ENCODE measurements around the gene CLBA1. TPM values are rescaled to one million over a fixed set of nuclear protein-coding genes. Genes with fewer than 3 reads are reported as not detected.

CLBA1 gene
- total RNA-seq, 1 donor from 2014 or later: 6.0 TPM

- DNase-seq (ENCODE audit: low spot score): peak; percentile 83
- H3K4me1 Mint-ChIP-seq (ENCODE audit: low read depth): peaks cover 35% of the 10 kb centered on the region
- H3K27ac Mint-ChIP-seq (ENCODE audit: unreplicated experiment): peak overlapping the region; percentile 29
- H3K9me3 Mint-ChIP-seq (ENCODE audit: low read depth): no peaks in the 10 kb centered on the region
- TF ChIP-seq, protein P1, sequence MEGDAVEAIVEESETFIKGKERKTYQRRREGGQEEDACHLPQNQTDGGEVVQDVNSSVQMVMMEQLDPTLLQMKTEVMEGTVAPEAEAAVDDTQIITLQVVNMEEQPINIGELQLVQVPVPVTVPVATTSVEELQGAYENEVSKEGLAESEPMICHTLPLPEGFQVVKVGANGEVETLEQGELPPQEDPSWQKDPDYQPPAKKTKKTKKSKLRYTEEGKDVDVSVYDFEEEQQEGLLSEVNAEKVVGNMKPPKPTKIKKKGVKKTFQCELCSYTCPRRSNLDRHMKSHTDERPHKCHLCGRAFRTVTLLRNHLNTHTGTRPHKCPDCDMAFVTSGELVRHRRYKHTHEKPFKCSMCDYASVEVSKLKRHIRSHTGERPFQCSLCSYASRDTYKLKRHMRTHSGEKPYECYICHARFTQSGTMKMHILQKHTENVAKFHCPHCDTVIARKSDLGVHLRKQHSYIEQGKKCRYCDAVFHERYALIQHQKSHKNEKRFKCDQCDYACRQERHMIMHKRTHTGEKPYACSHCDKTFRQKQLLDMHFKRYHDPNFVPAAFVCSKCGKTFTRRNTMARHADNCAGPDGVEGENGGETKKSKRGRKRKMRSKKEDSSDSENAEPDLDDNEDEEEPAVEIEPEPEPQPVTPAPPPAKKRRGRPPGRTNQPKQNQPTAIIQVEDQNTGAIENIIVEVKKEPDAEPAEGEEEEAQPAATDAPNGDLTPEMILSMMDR (IDR thresholded peaks at IDR 0.05): no peak
- no peaks in the 10 kb centered on the region for H3K36me3 Mint-ChIP-seq (ENCODE audit: low read depth)
- H3K27me3 Mint-ChIP-seq (ENCODE audit: low read depth): no peaks in the 10 kb centered on the region
- no peak overlapping the region for H3K4me3 Mint-ChIP-seq (ENCODE audit: unreplicated experiment)
Measured at GRCh38 chr14:104979758-104980610, 5.6 kb upstream of the CLBA1 start.

GRCh38 chr14:104980611-104981531 is 4.7 kb upstream of the CLBA1 start:
- Mint-ChIP-seq H3K27me3 (ENCODE audit: low read depth) (no peaks in the 10 kb centered on the region), H3K9me3 (ENCODE audit: low read depth) (no peaks in the 10 kb centered on the region), H3K36me3 (ENCODE audit: low read depth) (no peaks in the 10 kb centered on the region), H3K4me3 (ENCODE audit: unreplicated experiment) (no peak overlapping the region), H3K4me1 (ENCODE audit: low read depth) (peaks cover 35% of the 10 kb centered on the region), H3K27ac (ENCODE audit: unreplicated experiment) (no peak overlapping the region)
- TF ChIP-seq, protein P1 (IDR thresholded peaks at IDR 0.05): no peak
- peak; percentile 76 for DNase-seq (ENCODE audit: low spot score)

GRCh38 chr14:104981699-104982541 is 3.7 kb upstream of the CLBA1 start:
- Mint-ChIP-seq H3K4me1 (ENCODE audit: low read depth) (peaks cover 32% of the 10 kb centered on the region), H3K36me3 (ENCODE audit: low read depth) (no peaks in the 10 kb centered on the region), H3K27ac (ENCODE audit: unreplicated experiment) (no peak overlapping the region), H3K9me3 (ENCODE audit: low read depth) (no peaks in the 10 kb centered on the region), H3K4me3 (ENCODE audit: unreplicated experiment) (no peak overlapping the region), H3K27me3 (ENCODE audit: low read depth) (no peaks in the 10 kb centered on the region)
- peak; percentile 75 for DNase-seq (ENCODE audit: low spot score)
- TF ChIP-seq, protein P1 (IDR thresholded peaks at IDR 0.05): no peak

- Mint-ChIP-seq H3K4me1 (ENCODE audit: low read depth) (peaks cover 28% of the 10 kb centered on the region), H3K36me3 (ENCODE audit: low read depth) (no peaks in the 10 kb centered on the region), H3K9me3 (ENCODE audit: low read depth) (no peaks in the 10 kb centered on the region), H3K4me3 (ENCODE audit: unreplicated experiment) (no peak overlapping the region), H3K27me3 (ENCODE audit: low read depth) (no peaks in the 10 kb centered on the region), H3K27ac (ENCODE audit: unreplicated experiment) (no peak overlapping the region)
- DNase-seq (ENCODE audit: low spot score): peak; percentile 85
- TF ChIP-seq, protein P1 (IDR thresholded peaks at IDR 0.05): no peak
Measured at GRCh38 chr14:104982548-104983230, 2.9 kb upstream of the CLBA1 start.
